ENCODE data around the gene PLCD1. TPM values are rescaled to one million over a fixed set of nuclear protein-coding genes. Genes with fewer than 3 reads are reported as not detected.

The PLCD1 gene
- total RNA-seq, 2 experiments from 2014 or later: 6.2 to 8.2 TPM

DNA sequence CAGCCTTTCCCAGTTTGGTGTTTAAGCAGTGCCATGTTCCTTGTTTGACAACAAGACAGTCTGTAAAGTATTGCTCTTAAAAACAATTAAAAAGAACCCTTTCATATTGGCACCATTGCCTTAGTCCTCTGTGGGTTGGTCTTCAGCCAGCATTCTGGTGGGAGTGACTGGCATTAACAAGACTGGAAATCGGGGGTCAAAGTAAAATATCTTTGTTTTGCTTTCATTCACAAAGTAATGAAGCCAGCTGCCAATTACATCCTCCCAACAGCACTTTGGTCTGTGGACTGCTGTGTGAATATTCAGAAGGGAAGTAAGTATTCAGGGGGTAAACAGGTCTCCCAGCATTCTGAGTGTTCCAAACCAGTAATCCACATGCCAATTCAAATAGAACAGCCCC lies 47.1 kb downstream of the PLCD1 start:
- H3K4me3 Mint-ChIP-seq: no peak overlapping the region
- H3K27me3 Mint-ChIP-seq: no peaks in the 10 kb centered on the region
- TF ChIP-seq, protein P1, sequence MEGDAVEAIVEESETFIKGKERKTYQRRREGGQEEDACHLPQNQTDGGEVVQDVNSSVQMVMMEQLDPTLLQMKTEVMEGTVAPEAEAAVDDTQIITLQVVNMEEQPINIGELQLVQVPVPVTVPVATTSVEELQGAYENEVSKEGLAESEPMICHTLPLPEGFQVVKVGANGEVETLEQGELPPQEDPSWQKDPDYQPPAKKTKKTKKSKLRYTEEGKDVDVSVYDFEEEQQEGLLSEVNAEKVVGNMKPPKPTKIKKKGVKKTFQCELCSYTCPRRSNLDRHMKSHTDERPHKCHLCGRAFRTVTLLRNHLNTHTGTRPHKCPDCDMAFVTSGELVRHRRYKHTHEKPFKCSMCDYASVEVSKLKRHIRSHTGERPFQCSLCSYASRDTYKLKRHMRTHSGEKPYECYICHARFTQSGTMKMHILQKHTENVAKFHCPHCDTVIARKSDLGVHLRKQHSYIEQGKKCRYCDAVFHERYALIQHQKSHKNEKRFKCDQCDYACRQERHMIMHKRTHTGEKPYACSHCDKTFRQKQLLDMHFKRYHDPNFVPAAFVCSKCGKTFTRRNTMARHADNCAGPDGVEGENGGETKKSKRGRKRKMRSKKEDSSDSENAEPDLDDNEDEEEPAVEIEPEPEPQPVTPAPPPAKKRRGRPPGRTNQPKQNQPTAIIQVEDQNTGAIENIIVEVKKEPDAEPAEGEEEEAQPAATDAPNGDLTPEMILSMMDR (IDR thresholded peaks at IDR 0.05): no peak
- peaks cover 3% of the 10 kb centered on the region for H3K4me1 Mint-ChIP-seq (ENCODE audit: low read depth)
- ATAC-seq (no peak), DNase-seq (no peak)
- H3K36me3 Mint-ChIP-seq (ENCODE audit: low read depth): no peaks in the 10 kb centered on the region
- intact Hi-C loops (cut with micrococcal nuclease): no loop called here
- H3K9me3 Mint-ChIP-seq: no peaks in the 10 kb centered on the region
- CTCF ChIA-PET: interaction anchor here (1.0 to 1.6 kb wide), 4 partner anchors 15 to 135 kb away, joined by 3 to 5 read pairs (median 4); no protein-coding TSS in a partner anchor
- no peak overlapping the region for H3K27ac Mint-ChIP-seq
- POLR2A ChIA-PET: no interaction called here

DNA sequence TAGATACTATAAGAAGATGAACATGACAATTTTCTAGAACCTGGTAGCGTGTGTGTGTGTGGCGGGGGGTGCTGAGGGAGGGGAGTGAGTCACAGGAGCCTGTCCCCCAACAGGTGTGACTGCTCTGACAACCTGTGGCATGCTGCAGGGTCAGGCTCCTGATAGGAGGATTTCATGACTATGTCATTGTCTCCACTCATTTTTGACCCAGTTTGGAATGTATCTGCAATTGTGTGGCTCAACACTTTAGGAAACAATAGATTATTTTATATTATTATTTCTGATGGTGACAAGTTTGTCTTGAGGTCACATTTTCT lies 48.1 kb downstream of the PLCD1 start:
- H3K4me3 Mint-ChIP-seq: no peak overlapping the region
- H3K27me3 Mint-ChIP-seq: no peaks in the 10 kb centered on the region
- ATAC-seq: no peak
- ChIA-PET POLR2A (interaction anchor here (1.0 kb wide), 1 partner anchor 11 kb away, joined by 3 read pairs; no protein-coding TSS in a partner anchor), CTCF (interaction anchor here (1.2 to 3.0 kb wide), 5 partner anchors 15 to 136 kb away, joined by 3 to 21 read pairs (median 5); no protein-coding TSS in a partner anchor)
- H3K36me3 Mint-ChIP-seq (ENCODE audit: low read depth): no peaks in the 10 kb centered on the region
- H3K27ac Mint-ChIP-seq: no peak overlapping the region
- H3K4me1 Mint-ChIP-seq (ENCODE audit: low read depth): no peaks in the 10 kb centered on the region
- TF ChIP-seq, protein P1 (IDR thresholded peaks at IDR 0.05): no peak
- H3K9me3 Mint-ChIP-seq: no peaks in the 10 kb centered on the region
- DNase-seq: no peak
- intact Hi-C loops (cut with micrococcal nuclease): no loop called here

DNA sequence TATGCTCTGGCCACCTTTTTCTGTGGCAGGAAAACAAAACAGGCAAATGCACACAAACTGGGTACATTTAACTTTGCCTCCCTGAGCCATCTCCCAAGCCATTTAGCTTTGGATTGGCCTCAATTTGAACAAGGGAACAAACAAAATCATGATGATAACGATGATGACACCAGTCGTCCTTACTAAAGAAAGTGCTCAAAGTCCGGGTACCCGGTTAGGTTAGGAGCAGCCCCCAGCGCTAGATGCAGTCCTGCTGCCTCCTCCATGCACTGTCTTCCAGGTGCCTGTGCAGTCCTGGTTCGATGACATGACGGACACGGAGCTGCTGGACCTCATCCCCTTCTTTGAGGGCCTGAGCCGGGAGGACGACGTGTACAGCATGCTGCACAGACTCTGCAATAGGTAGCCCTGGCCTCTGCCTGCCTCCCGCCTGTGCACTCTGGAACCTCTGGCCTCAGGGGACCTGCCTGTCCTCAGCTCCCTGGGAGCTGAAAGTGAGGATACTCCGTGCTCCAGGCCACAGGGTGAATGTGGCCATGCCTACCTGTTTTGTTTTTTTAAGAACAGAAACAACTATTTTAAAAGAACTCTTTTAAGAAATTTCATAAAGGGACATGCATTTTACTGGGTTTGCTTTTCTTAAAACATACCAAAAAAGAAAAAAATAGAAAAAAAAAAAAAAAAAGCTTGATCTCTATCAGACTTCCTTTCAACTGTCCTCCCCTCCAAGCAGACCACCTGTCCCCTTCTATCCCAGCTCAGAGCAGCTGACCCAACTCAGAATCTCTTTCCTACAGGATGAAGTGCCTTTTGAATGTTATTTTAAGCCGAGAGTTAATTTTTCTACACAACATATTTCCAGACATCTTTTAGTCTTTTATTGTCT lies 48.7 kb downstream of the PLCD1 start:
- H3K36me3 Mint-ChIP-seq (ENCODE audit: low read depth): no peaks in the 10 kb centered on the region
- intact Hi-C loops (cut with micrococcal nuclease): no loop called here
- POLR2A ChIA-PET: interaction anchor here (1.0 kb wide), 1 partner anchor 12 kb away, joined by 3 read pairs; no protein-coding TSS in a partner anchor

DNA sequence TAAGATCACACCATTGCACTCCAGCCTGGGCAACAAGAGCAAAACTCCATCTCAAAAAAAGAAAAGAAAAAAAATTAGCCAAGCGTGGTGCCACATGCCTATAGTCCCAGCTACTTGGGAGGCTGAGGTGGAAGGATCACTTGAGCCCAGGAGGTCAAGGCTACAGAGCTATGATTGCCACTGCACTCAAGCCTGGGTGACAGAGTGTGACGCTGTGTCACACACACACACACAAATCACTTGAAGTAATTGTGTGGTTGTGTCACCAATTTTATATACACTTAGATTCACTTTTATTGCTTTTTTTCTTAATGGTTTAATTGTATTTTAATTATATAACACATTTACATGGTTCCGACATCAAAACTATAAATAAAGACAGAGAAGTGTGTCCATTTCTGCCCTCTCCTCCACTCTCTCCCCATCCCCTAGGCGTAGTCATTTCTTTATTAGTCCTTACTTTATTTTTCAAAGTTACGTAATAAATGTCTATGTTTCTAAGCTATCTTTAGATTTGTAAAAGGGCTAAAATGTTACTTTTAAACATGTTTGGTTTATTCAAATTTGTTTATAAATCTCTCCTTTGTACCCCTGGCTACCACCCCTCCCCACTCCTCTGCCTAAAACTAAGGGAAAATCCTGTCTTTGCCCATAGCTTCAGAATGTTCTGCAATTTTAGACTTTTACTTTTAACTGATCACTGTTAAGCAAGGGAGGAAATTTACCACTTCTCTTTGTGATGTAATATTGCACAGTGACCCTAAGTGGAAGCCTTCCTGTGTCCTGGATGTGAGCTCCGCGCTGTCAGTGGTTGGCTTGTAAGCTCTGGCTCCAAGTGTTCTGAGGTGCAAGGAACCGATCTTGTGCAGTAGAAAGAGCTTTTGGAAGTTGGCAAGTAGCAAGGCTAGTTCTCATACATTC lies 49.6 kb downstream of the PLCD1 start:
- intact Hi-C loops (cut with micrococcal nuclease): no loop called here
- Mint-ChIP-seq H3K9me3 (no peaks in the 10 kb centered on the region), H3K4me1 (ENCODE audit: low read depth) (peaks cover 3% of the 10 kb centered on the region), H3K27ac (no peak overlapping the region), H3K27me3 (no peaks in the 10 kb centered on the region), H3K4me3 (no peak overlapping the region), H3K36me3 (ENCODE audit: low read depth) (no peaks in the 10 kb centered on the region)
- ChIA-PET POLR2A (interaction anchor here (0.7 to 1.0 kb wide), 2 partner anchors 13 kb away, joined by 3 to 4 read pairs; no protein-coding TSS in a partner anchor), CTCF (interaction anchor here (1.1 to 3.0 kb wide), 6 partner anchors 14 to 138 kb away, joined by 4 to 21 read pairs (median 10); no protein-coding TSS in a partner anchor)
- DNase-seq: no peak
- no peak for ATAC-seq
- TF ChIP-seq, protein P1 (IDR thresholded peaks at IDR 0.05): no peak

More for the DNA sequence above, 48.7 kb downstream of the PLCD1 start:
- H3K4me3 Mint-ChIP-seq: no peak overlapping the region
- H3K27ac Mint-ChIP-seq: no peak overlapping the region
- no peaks in the 10 kb centered on the region for H3K9me3 Mint-ChIP-seq
- no peaks in the 10 kb centered on the region for H3K27me3 Mint-ChIP-seq
- ATAC-seq (no peak), DNase-seq (no peak)
- CTCF ChIA-PET: interaction anchor here (1.1 to 3.0 kb wide), 5 partner anchors 14 to 137 kb away, joined by 4 to 21 read pairs (median 11); no protein-coding TSS in a partner anchor
- TF ChIP-seq, protein P1 (IDR thresholded peaks at IDR 0.05): no peak
- no peaks in the 10 kb centered on the region for H3K4me1 Mint-ChIP-seq (ENCODE audit: low read depth)
